Neural cell (in vitro differentiated cells): ENCODE measurements around the gene STRA6.

Source experiments
- CTCF ChIP-seq: fragments of 450-650 bp; IDR thresholded peaks from 2 replicates; pipeline ENCODE4 v1.5.1; 2014; ENCODE audit warnings: antibody characterized with exemption, mild to moderate bottlenecking, moderate library complexity; ENCODE audit not compliant: poor library complexity, severe bottlenecking
- EP300 ChIP-seq: fragments of 450-650 bp; conservative IDR thresholded peaks from 2 replicates; pipeline ENCODE4 v1.6.1; 2014; ENCODE audit warnings: antibody characterized with exemption, mild to moderate bottlenecking, moderate library complexity; ENCODE audit not compliant: poor library complexity, severe bottlenecking
- EZH2 ChIP-seq: fragments of 200-600, 300-800 bp; shearing (Covaris generic), sonication (generic); IDR thresholded peaks from 2 replicates; pipeline ENCODE4 v1.6.1; 2014; ENCODE audit warnings: antibody characterized with exemption, low read length, borderline replicate concordance, mild to moderate bottlenecking; ENCODE audit not compliant: insufficient read depth, poor library complexity, severe bottlenecking
- POLR2AphosphoS5 ChIP-seq: IDR thresholded peaks from 2 replicates; pipeline ENCODE4 v1.6.1; 2012
- RAD21 ChIP-seq: fragments of 450-650 bp; conservative IDR thresholded peaks from 2 replicates; pipeline ENCODE4 v1.6.1; 2014; ENCODE audit warnings: antibody characterized with exemption, mild to moderate bottlenecking, moderate library complexity
- REST ChIP-seq: IDR thresholded peaks from 2 replicates; pipeline ENCODE4 v1.6.1; 2012; ENCODE audit warnings: borderline replicate concordance
- SMC3 ChIP-seq: fragments of 450-650 bp; conservative IDR thresholded peaks from 2 replicates; pipeline ENCODE4 v1.6.1; 2014; ENCODE audit warnings: antibody characterized with exemption, mild to moderate bottlenecking, moderate library complexity; ENCODE audit not compliant: poor library complexity
- TAF1 ChIP-seq: IDR thresholded peaks from 2 replicates; pipeline ENCODE4 v1.6.1; 2012; ENCODE audit warnings: low read depth

- TF ChIP-seq REST (no peak), EZH2 (no peak), CTCF (no peak), RAD21 (no peak), EP300 (no peak), TAF1 (no peak), POLR2AphosphoS5 (no peak), SMC3 (no peak)
Observed at GRCh38 chr15:74135041-74135565, 67.5 kb downstream of the STRA6 start.
